ELR (cell line): ENCODE measurements around the gene COPS9.

ENCODE experiments used
- DNase-seq: peaks from one replicate; pipeline ENCODE4 v3.0.0-alpha.2; 2015; ENCODE audit warnings: low read depth

The COPS9 gene

GRCh38 chr2:240147911-240148587 is 11.9 kb upstream of the COPS9 start:
- peak; percentile 25 for DNase-seq

- no peak for DNase-seq
These were observed 11.3 kb upstream of the COPS9 start for GRCh38 chr2:240147382-240147781.

GRCh38 chr2:240146627-240147278 is 10.6 kb upstream of the COPS9 start:
- no peak for DNase-seq

- no peak for DNase-seq
These were observed 10.0 kb upstream of the COPS9 start for GRCh38 chr2:240146141-240146561.

- no peak for DNase-seq
These were observed 9.4 kb upstream of the COPS9 start for GRCh38 chr2:240145461-240145860.

GRCh38 chr2:240144649-240145261 is 8.7 kb upstream of the COPS9 start:
- DNase-seq, result no peak

- DNase-seq, result peak; percentile 62
These were observed 7.9 kb upstream of the COPS9 start for GRCh38 chr2:240143801-240144648.

DNA sequence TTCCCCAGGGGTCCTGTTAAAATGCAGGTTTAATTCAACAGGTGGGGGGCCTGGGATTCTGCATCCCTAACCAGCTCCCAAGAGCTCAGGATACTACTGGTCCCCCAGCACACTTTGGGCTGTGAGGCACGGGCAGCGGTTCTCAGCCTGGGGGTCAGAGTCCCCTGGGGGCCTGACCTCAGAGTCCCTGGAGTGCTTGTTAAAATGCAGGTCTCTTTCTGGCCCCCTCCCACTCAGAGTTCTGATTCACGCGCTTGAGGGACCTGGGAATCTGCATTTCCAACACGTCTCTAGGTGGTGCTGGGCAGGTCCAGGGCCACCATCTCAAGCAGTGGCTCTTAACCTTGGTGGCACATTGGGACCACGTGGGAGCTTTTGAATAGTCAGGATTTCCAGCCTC is 7.2 kb upstream of the COPS9 start:
- no peak for DNase-seq

DNA sequence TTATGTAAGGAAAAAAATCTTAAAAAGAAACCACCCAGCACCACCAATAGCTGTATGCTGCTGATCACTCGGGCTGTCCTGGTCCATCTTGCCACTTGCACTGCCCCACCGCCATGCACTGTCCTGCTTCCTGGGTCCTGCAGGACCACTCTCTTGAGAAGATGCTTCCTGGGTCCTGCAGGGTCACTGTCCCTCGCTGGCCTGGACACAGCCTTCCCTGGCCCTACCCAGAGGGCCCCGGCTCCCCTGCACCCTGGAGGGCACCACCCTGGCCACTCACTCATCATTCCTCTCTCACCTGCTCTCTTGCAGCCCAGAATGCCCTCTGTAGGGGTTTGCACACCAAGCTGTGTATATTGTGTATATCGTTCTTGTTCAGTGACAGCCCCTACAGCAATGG is 6.8 kb upstream of the COPS9 start:
- DNase-seq, result no peak

DNA sequence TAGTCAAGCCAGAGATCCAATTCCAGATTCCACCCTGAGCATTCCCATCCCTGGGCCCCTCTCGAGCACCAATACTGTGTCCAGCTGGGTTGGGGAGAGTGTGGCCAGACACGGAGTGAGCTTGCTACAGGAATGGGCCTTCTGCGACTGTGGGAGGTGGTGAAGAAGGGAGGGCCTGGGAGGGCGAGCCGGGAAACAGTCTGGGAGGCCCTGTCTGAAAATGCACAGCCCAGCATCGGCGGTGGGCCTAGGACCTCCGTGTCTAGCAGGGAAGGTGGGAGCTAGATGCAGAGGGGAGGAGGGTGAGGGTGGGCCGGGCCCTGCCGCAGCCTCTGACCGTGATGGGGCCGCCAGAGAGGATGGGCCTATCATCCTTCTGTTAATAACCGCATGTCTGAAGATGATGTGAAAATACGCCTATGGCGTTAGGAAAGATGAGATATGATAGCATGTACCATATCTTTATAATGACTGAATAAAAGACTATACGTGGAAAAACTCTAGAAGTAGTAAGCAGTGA is 6.2 kb upstream of the COPS9 start:
- no peak for DNase-seq

GRCh38 chr2:240141736-240142135 is 5.6 kb upstream of the COPS9 start:
- no peak for DNase-seq

- DNase-seq, result no peak
These were observed 4.8 kb upstream of the COPS9 start for GRCh38 chr2:240140920-240141319.

- no peak for DNase-seq
These were observed 4.4 kb upstream of the COPS9 start, which contains the start of gene OTOS for GRCh38 chr2:240140511-240140910. TSS of gene OTOS (minus strand) at chr2:240140658. CDS start at chr2:240140326, 332 bp downstream.

- DNase-seq, result no peak
These were observed 3.7 kb upstream of the COPS9 start for GRCh38 chr2:240139666-240140393.

GRCh38 chr2:240139011-240139441 is 2.9 kb upstream of the COPS9 start:
- no peak for DNase-seq

- DNase-seq, result peak; percentile 61
These were observed 2.3 kb upstream of the COPS9 start for GRCh38 chr2:240138254-240138984.

GRCh38 chr2:240137596-240138253 is 1.6 kb upstream of the COPS9 start:
- DNase-seq, result no peak

GRCh38 chr2:240136671-240137292 is 677 bp upstream of the COPS9 start:
- no peak for DNase-seq

DNA sequence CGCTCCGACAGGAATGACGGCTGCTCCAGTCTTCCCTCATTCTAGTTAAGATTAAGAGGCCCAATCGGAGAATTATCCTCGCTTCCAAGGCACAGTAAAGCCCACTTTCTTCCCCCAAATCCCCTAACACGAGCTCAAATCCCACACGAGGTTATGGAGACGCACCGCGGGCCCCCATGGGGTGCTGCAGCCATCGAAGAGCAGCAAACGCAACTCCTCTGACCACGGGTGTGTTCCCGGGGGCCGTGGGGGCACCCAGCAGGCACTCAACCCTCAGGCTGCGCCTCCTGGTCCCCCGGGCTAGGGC is 446 bp downstream of the COPS9 start:
- peak; percentile 13 for DNase-seq
